Measurements from ENCODE around the gene POLR3H.

Gene POLR3H

DNA sequence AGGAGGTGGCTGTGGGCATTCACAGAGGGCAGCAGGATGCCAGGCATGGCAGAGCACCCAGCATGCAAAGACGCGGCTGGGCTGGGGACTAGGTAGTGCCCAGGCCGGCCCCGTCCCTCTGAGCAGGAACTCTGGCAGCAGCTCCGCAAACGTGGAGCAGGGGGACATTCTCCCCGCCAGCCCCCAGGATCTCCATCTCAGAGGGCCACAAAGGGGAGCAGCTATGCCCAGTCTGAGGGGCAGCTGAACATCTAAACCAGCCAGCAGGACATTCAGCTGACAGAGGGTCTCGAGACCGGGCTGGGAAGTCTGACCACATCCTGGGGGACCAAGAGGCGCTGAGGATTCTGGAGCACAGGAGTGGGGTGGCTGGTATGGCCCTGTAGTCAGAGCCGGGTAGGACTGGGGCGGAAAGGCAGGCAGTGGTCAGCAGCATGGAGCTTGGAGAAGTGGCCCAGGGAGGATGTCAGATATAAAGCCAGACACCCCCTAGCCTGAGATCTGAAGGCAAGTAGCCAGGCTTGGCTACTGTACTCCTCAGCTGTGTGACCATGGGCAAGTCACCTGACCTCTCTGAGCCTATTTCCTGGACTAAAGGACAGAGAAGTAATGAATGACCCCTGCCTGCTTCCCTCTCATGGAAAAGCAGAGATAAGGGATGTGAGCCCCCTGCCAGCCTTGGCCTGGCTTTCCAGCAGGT lies 35.2 kb upstream of the POLR3H start:
- TF ChIP-seq, protein P1, sequence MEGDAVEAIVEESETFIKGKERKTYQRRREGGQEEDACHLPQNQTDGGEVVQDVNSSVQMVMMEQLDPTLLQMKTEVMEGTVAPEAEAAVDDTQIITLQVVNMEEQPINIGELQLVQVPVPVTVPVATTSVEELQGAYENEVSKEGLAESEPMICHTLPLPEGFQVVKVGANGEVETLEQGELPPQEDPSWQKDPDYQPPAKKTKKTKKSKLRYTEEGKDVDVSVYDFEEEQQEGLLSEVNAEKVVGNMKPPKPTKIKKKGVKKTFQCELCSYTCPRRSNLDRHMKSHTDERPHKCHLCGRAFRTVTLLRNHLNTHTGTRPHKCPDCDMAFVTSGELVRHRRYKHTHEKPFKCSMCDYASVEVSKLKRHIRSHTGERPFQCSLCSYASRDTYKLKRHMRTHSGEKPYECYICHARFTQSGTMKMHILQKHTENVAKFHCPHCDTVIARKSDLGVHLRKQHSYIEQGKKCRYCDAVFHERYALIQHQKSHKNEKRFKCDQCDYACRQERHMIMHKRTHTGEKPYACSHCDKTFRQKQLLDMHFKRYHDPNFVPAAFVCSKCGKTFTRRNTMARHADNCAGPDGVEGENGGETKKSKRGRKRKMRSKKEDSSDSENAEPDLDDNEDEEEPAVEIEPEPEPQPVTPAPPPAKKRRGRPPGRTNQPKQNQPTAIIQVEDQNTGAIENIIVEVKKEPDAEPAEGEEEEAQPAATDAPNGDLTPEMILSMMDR (IDR thresholded peaks at IDR 0.05): no peak

DNA sequence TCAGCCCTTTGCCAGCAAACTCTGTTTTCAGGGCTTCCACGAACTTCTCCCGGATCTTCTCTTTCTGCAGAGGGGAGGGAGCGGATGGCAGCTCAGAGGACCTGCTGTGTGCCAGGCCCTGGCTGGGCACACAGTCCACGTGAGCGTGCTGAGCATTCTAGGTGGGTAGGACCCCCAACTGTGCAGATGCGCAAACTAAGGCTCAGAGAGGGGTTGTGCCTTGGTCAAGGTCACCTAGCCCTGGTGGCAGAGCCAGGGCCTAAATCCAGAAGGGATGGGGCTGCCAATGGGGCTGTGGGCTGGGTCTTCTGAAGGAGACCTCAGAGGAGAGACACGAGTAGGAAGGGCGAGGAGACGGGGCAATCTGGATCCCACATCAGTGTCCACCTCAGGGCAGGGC lies 34.5 kb upstream of the POLR3H start:
- TF ChIP-seq, protein P1 (IDR thresholded peaks at IDR 0.05): no peak

DNA sequence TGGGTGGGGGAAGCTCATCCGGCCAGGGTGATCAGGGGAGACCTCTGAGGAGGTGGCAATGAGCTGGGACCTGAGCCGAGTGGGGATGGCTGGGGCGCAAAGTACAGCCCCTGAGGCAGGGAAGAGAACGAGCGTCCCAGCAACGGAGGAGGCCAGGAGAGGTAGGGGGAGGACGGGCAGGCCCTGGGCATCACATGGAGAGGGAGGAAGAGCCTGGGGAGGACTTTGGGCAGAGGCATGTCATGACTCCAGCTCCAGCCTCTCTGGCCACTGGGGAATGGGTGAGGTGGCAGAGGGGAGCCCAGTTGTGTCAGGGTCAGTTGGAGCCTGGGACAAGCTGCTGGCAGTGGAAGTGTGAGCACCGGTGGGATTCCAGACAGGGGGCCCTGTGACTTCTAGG lies 33.8 kb upstream of the POLR3H start:
- TF ChIP-seq, protein P1 (IDR thresholded peaks at IDR 0.05): no peak

DNA sequence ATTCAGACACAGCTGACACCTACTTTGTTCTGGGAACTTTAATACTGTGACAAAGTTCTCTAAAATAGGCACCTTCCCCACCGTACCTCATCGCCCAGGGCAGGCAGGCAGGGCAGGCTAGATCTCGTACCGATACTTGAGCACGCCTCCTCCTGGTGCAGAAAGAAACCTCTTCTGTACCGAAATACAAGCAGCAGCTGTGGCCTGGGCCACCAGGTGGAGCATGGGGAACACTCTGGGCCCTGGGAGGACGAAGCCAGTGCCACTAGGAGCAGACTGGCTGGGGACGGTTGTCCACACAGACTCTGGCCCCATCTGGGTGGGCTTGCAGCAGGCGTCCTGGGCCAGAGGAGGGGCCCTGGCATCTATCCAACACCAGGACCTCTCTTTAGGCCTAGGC lies 32.6 kb upstream of the POLR3H start:
- TF ChIP-seq, protein P1 (IDR thresholded peaks at IDR 0.05): peak; percentile 43

DNA sequence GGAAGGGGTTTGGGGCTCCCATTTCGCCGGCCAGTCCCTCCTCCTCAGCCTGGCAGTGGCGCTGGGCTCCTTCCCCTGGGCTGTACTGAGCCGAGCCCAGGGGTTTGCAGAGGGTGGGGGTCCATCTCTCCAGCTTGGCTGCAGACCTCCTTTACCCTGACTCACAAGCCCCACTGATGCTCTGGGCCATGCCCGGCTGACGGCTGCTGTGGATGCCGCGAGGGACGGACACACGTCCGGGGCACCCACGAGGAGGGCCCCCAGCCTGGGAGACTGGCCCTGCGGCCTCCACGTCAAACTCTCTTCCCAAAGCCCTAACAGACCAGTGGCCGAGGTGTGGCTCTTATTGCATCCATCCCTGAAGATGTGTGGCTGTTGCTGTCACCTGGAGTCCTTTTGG lies 31.3 kb upstream of the POLR3H start:
- TF ChIP-seq, protein P1 (IDR thresholded peaks at IDR 0.05): no peak

DNA sequence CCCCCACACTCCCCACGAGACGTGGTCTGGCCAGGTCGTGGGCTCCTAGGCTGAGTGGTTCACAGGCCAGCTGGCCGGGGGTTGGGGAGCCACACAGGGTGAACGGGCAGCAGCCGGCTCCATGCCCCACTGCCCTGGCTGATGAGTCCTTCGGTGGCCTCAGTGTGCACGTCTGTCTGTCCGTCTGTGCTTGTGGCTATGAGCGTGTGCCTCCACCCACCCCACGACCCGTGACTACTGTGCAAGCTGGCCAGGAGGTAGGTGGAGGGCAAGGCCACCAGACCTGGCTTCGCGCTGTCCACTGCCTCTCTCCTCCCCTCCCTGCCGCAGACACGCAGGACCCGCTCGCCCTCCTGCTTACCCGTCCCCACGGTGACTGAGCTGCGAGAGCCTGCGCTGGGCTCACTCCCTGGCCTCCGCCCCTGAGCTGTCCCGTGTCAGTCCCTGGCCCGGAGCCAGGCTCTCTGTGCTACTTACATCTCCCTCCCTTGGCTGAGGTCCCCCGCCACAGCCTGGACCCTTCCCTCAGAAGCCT lies 30.6 kb upstream of the POLR3H start:
- TF ChIP-seq, protein P1 (IDR thresholded peaks at IDR 0.05): no peak

DNA sequence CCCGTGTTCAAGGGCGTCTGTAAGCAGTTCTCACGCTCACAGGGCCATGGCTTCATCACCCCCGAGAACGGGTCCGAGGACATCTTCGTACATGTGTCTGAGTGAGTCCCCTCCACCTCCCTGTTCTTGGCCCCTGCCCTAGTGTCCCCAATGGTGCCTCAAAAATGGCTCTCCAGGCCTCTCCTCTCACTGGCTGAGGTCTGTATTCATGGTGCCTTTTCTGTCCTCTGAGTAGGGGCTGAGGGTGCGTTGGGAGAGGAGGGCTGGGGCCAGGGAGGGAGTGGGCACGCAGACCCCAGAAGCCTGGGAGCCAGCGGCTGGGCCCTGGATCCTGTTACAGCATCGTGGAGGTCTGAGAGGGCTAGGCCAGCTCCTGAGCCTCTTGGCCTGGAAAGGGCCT lies 29.4 kb upstream of the POLR3H start:
- TF ChIP-seq, protein P1 (IDR thresholded peaks at IDR 0.05): no peak

Measured in LNCAP (cell line).